ENCODE measurements around the gene RGS19. TPM values are rescaled to one million over a fixed set of nuclear protein-coding genes. Genes with fewer than 3 reads are reported as not detected.

Gene RGS19
- total and polyA plus RNA-seq, 2 donors, result 7.8 to 11.6 TPM

GRCh38 chr20:64025101-64025825 lies 54.1 kb downstream of the RGS19 start:
- DNase-seq (ENCODE audit: extremely low spot score), result no peak

GRCh38 chr20:64024141-64024990 lies 55.0 kb downstream of the RGS19 start:
- 85% methylated on average over 17 of the region's 17 CpGs for WGBS
- Histone ChIP-seq H3K36me3 (ENCODE audit: insufficient read depth) (peaks cover 7% of the 10 kb centered on the region), H3K27ac (ENCODE audit: low read depth) (no peak overlapping the region), H3K4me3 (ENCODE audit: low read depth, low read length) (no peak overlapping the region), H3K4me1 (ENCODE audit: insufficient read depth) (no peaks in the 10 kb centered on the region)
- DNase-seq (ENCODE audit: extremely low spot score), result no peak

More at GRCh38 chr20:64025101-64025825, 54.1 kb downstream of the RGS19 start:
- Histone ChIP-seq H3K4me1 (ENCODE audit: insufficient read depth) (no peaks in the 10 kb centered on the region), H3K36me3 (ENCODE audit: insufficient read depth) (peaks cover 7% of the 10 kb centered on the region), H3K27ac (ENCODE audit: low read depth) (no peak overlapping the region), H3K4me3 (ENCODE audit: low read depth, low read length) (no peak overlapping the region)
- 94% methylated on average over 18 of the region's 18 CpGs for WGBS

- Histone ChIP-seq H3K27ac (ENCODE audit: low read depth) (no peak overlapping the region), H3K4me3 (ENCODE audit: low read depth, low read length) (no peak overlapping the region), H3K4me1 (ENCODE audit: insufficient read depth) (no peaks in the 10 kb centered on the region), H3K36me3 (ENCODE audit: insufficient read depth) (peaks cover 7% of the 10 kb centered on the region)
- WGBS, result 76% methylated on average over 15 of the region's 15 CpGs
- DNase-seq (ENCODE audit: extremely low spot score), result no peak
These were observed 55.8 kb downstream of the RGS19 start for GRCh38 chr20:64023361-64024140.

Small RNA genes lying within 50 kb of the gene (small RNA-seq; reads per million reads assigned to genes)
- gene AL355803.1 (not detected), gene MIR6813 (not detected)

Other genes with a start within 250 kb of the RGS19 start
- 10.6 TPM for gene ZBTB46, start 248.3 kb downstream of the RGS19 start, total RNA-seq
- 6.7 TPM for gene ZBTB46, start 248.3 kb downstream of the RGS19 start, polyA plus RNA-seq
- gene ABHD16B, start 218.0 kb downstream of the RGS19 start, total RNA-seq, result not detected
- 0.68 TPM for gene ABHD16B, start 218.0 kb downstream of the RGS19 start, polyA plus RNA-seq
- 53.7 TPM for gene TPD52L2, start 214.2 kb downstream of the RGS19 start, total RNA-seq
- 132 TPM for gene TPD52L2, start 214.2 kb downstream of the RGS19 start, polyA plus RNA-seq
- 18.7 TPM for gene DNAJC5, start 184.4 kb downstream of the RGS19 start, total RNA-seq
- 31.8 TPM for gene DNAJC5, start 184.4 kb downstream of the RGS19 start, polyA plus RNA-seq
- 20.1 TPM for gene UCKL1, start 123.1 kb downstream of the RGS19 start, total RNA-seq
- gene UCKL1, start 123.1 kb downstream of the RGS19 start, polyA plus RNA-seq, result 41.2 TPM
- gene ZNF512B, start 109.6 kb downstream of the RGS19 start, total RNA-seq, result 8.7 TPM
- gene ZNF512B, start 109.6 kb downstream of the RGS19 start, polyA plus RNA-seq, result 13.8 TPM
- gene SAMD10, start 99.9 kb downstream of the RGS19 start, total RNA-seq, result 1.8 TPM
- 3.8 TPM for gene SAMD10, start 99.9 kb downstream of the RGS19 start, polyA plus RNA-seq
- 44.1 TPM for gene PRPF6, start 98.4 kb downstream of the RGS19 start, total RNA-seq
- 71.8 TPM for gene PRPF6, start 98.4 kb downstream of the RGS19 start, polyA plus RNA-seq
- 0.95 TPM for gene C20orf204, start 43.3 kb downstream of the RGS19 start, total RNA-seq
- 0.71 TPM for gene C20orf204, start 43.3 kb downstream of the RGS19 start, polyA plus RNA-seq
- gene SOX18, start 29.9 kb downstream of the RGS19 start, total RNA-seq, result 4.5 TPM
- gene SOX18, start 29.9 kb downstream of the RGS19 start, polyA plus RNA-seq, result 66.0 TPM
- gene TCEA2, start 16.3 kb downstream of the RGS19 start, total RNA-seq, result 18.2 TPM
- gene TCEA2, start 16.3 kb downstream of the RGS19 start, polyA plus RNA-seq, result 69.0 TPM
- gene OPRL1, start 564 bp upstream of the RGS19 start, total RNA-seq, result 1.1 TPM
- gene OPRL1, start 564 bp upstream of the RGS19 start, polyA plus RNA-seq, result 0.67 TPM
- not detected for gene LKAAEAR1, start 4.9 kb upstream of the RGS19 start, total RNA-seq
- 0.48 TPM for gene LKAAEAR1, start 4.9 kb upstream of the RGS19 start, polyA plus RNA-seq
- not detected for gene NPBWR2, start 28.0 kb upstream of the RGS19 start, total RNA-seq
- gene NPBWR2, start 28.0 kb upstream of the RGS19 start, polyA plus RNA-seq, result not detected
- 0.48 TPM for gene MYT1, start 84.9 kb upstream of the RGS19 start, total RNA-seq
- 0.13 TPM for gene MYT1, start 84.9 kb upstream of the RGS19 start, polyA plus RNA-seq
- gene PCMTD2, start 176.2 kb upstream of the RGS19 start, total RNA-seq, result 93.9 TPM
- gene PCMTD2, start 176.2 kb upstream of the RGS19 start, polyA plus RNA-seq, result 39.1 TPM

All from urinary bladder (tissue), 4 donors.